HCT116 (cell line): ENCODE results near the gene OR4D2.

Source experiments
- CBX3 ChIP-seq: IDR thresholded peaks from 2 replicates; pipeline ENCODE4 v1.6.1; 2012; ENCODE audit warnings: low read depth
- EZH2 ChIP-seq: fragments of 200-600 bp; sonication (generic); IDR thresholded peaks from 2 replicates; pipeline ENCODE4 v1.6.1; 2017; ENCODE audit warnings: antibody characterized with exemption, mixed run types
- TF ChIP-seq, protein P1 (sequence below), 3 experiments: fragments of 200-600 bp in 1 of 3; sonication (generic) in 1 of 3; IDR thresholded peaks in 2 of 3; conservative IDR thresholded peaks in 1 of 3; 2 replicates each; pipeline ENCODE4 v1.5.1; 2012 to 2017; ENCODE audit warnings: low read depth in 2 of 3, low read length in 2 of 3, antibody characterized with exemption in 1 of 3, borderline replicate concordance in 1 of 3, control low read depth in 1 of 3, mild to moderate bottlenecking in 1 of 3, mixed read lengths in 1 of 3, mixed run types in 1 of 3, moderate library complexity in 1 of 3; ENCODE audit not compliant: insufficient read depth in 1 of 3

DNA sequence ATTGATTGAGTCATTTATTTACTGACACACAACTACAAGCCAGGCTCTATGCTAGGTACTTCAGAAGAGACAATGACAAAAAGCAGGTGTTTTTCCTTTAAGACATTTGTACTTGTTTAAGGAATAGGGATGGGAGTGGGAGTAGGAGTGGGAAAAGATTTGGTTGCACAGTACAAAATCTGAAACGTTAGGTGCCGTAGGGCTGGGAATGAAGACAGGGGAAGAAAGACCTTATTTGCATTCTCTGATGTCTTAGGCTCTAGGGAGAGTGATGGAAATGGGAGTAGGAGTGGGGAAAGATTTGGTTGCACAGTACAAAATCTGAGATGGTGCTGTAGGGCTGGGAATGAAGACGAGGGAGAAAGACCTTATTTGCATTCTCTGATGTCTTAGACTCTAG lies 47.3 kb upstream of the OR4D2 start:
- TF ChIP-seq, protein P1, sequence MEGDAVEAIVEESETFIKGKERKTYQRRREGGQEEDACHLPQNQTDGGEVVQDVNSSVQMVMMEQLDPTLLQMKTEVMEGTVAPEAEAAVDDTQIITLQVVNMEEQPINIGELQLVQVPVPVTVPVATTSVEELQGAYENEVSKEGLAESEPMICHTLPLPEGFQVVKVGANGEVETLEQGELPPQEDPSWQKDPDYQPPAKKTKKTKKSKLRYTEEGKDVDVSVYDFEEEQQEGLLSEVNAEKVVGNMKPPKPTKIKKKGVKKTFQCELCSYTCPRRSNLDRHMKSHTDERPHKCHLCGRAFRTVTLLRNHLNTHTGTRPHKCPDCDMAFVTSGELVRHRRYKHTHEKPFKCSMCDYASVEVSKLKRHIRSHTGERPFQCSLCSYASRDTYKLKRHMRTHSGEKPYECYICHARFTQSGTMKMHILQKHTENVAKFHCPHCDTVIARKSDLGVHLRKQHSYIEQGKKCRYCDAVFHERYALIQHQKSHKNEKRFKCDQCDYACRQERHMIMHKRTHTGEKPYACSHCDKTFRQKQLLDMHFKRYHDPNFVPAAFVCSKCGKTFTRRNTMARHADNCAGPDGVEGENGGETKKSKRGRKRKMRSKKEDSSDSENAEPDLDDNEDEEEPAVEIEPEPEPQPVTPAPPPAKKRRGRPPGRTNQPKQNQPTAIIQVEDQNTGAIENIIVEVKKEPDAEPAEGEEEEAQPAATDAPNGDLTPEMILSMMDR (IDR thresholded peaks at IDR 0.05 in 2 of 3, conservative IDR thresholded peaks at IDR 0.05 in 1 of 3; ENCODE audit: borderline replicate concordance in 1 of 3, insufficient read depth in 1 of 3, low read depth in 2 of 3, low read length in 2 of 3) = no peak
- TF ChIP-seq EZH2 (no peak), CBX3 (no peak)
